Aorta (tissue), 5 donors: ENCODE data around the gene VSX1. TPM values are rescaled to one million over a fixed set of nuclear protein-coding genes. Genes with fewer than 3 reads are reported as not detected.

Experiments used
- ATAC-seq: fragments of 200-7000 bp; cut with Tn5 transposase; one replicate; pipeline ENCODE4 v1.9.1; 2022; ENCODE audit warnings: moderate library complexity; ENCODE audit not compliant: low FRiP score
- DNase-seq, 2 donors: peaks; one replicate each; pipeline ENCODE4 v3.0.0-alpha.2; 2020
- H3K27ac ChIP-seq, 2 donors: one replicate each; pipeline ENCODE4 v1.5.1; 2013; ENCODE audit warnings: low read length in 2 of 2, mild to moderate bottlenecking in 2 of 2, moderate library complexity in 2 of 2, control low read depth in 1 of 2, inconsistent platforms in 1 of 2, low read depth in 1 of 2
- H3K27me3 ChIP-seq, 2 donors: one replicate each; pipeline ENCODE4 v1.6.1; 2013; ENCODE audit warnings: control low read depth in 1 of 2, low read length in 1 of 2, mild to moderate bottlenecking in 1 of 2, moderate library complexity in 1 of 2; ENCODE audit not compliant: insufficient read depth in 2 of 2, control insufficient read depth in 1 of 2
- H3K36me3 ChIP-seq, 2 donors: one replicate each; pipeline ENCODE4 v1.6.1; 2013; ENCODE audit warnings: control low read depth in 1 of 2, low read length in 1 of 2, mild to moderate bottlenecking in 1 of 2; ENCODE audit not compliant: insufficient read depth in 2 of 2, control insufficient read depth in 1 of 2
- H3K4me1 ChIP-seq, 2 donors: one replicate each; pipeline ENCODE4 v1.6.1; 2013; ENCODE audit warnings: low read length in 2 of 2, control low read depth in 1 of 2, mild to moderate bottlenecking in 1 of 2, moderate library complexity in 1 of 2; ENCODE audit not compliant: insufficient read depth in 2 of 2, control insufficient read depth in 1 of 2
- H3K4me3 ChIP-seq, 2 donors: one replicate each; pipeline ENCODE4 v1.5.1; 2013; ENCODE audit warnings: low read length in 2 of 2, control low read depth in 1 of 2, mild to moderate bottlenecking in 1 of 2
- H3K9me3 ChIP-seq: one replicate; pipeline ENCODE4 v1.6.1; 2013; ENCODE audit warnings: mild to moderate bottlenecking, low read length; ENCODE audit not compliant: control insufficient read depth
- WGBS, 2 donors: extraction: QIAGEN DNeasy Blood & Tissue Kit; methylation state at CpG; one replicate each; pipeline ENCODE4 v1.1.7; 2013; 5-methylcytosine and 5-hydroxymethylcytosine counted together
- intact Hi-C, 2 donors: fragments of 100-400 bp; cut with DNase I; formaldehyde crosslinking; loops; one replicate each; pipeline versions ENCODE4 v1.14.2 to v1.15.0; 2022
- polyA plus RNA-seq, 2 donors: library from polyadenylated mRNA; stranded (reverse); fragments of 200-250 nt; gene quantifications; one replicate each; pipeline ENCODE4 v1.2.3, GENCODE V29; 2013
- total RNA-seq, 2 donors: library from RNA; stranded (reverse); fragmentation: NEBNext Ultra II Directional; extraction: Animal tissue kit (Norgen Biotek cat#: 25700); gene quantifications; one replicate each; pipeline ENCODE4 v1.2.1, GENCODE V29; 2021
- donor health status: healthy with polysubstance abuse.
- donor health status: Bipolar disorder and iron deficiency.
- donor health status: DM: no; HTN: no; CAD: no.
- donor health status: DM: no; HTN: no; CAD: no.
- donor health status: DM: yes; HTN: yes; CAD: no.

The VSX1 gene
- total and polyA plus RNA-seq, 4 donors, result not detected

DNA sequence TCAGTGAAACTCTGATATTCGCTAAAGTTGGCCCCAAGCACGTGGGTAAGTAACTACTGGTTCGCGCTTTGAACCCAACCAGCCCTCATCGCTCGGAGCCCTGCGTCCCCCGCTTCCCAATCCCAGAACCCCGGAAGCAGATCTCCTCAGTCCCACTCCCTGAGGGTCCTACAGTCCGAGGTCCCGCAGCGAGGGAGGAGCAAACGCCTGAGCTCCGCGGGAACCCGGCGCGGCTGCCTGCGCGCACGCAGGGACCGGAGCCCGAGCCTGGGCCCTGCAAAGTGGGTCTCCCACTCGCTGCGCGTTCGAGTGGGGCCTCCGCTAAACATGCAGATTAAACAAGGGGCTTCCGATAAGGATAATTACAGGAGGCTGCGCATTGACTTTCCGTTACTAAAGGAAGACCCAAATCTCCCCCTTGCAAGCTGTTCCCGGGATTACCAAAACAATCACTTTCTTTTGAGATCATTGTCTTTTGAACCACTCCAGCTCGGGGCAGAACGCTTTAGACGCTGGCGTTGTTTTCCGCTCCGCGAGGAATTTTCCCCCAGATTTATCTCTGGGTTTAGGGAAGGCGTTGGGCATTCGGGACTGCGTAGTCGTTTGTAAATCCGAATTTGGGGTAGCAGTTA, 1.3 kb upstream of the VSX1 start:
- no peak for ATAC-seq
- DNase-seq, result no peak
- H3K4me1 ChIP-seq, result no peaks in the 10 kb centered on the region
- no peak overlapping the region for H3K27ac ChIP-seq
- WGBS, 2 donors, result 4 to 5% methylated on average over 39 to 44 of the region's 44 CpGs
- intact Hi-C loops, result no loop called here
- peaks cover 0 to 3% of the 10 kb centered on the region in 2 donors for H3K27me3 ChIP-seq
- H3K36me3 ChIP-seq, result no peaks in the 10 kb centered on the region
- H3K9me3 ChIP-seq, result no peaks in the 10 kb centered on the region
- no peak overlapping the region for H3K4me3 ChIP-seq

GRCh38 chr20:25082498-25082873, 545 bp upstream of the VSX1 start:
- peaks cover 0 to 3% of the 10 kb centered on the region in 2 donors for H3K27me3 ChIP-seq
- ATAC-seq, result no peak
- no peak overlapping the region for H3K27ac ChIP-seq
- H3K4me3 ChIP-seq, result no peak overlapping the region
- H3K36me3 ChIP-seq, result no peaks in the 10 kb centered on the region
- intact Hi-C loops, result no loop called here
- H3K4me1 ChIP-seq, result no peaks in the 10 kb centered on the region
- no peaks in the 10 kb centered on the region for H3K9me3 ChIP-seq
- DNase-seq, result no peak
- 20 to 21% methylated on average over 9 of the region's 9 CpGs for WGBS, 2 donors

DNA sequence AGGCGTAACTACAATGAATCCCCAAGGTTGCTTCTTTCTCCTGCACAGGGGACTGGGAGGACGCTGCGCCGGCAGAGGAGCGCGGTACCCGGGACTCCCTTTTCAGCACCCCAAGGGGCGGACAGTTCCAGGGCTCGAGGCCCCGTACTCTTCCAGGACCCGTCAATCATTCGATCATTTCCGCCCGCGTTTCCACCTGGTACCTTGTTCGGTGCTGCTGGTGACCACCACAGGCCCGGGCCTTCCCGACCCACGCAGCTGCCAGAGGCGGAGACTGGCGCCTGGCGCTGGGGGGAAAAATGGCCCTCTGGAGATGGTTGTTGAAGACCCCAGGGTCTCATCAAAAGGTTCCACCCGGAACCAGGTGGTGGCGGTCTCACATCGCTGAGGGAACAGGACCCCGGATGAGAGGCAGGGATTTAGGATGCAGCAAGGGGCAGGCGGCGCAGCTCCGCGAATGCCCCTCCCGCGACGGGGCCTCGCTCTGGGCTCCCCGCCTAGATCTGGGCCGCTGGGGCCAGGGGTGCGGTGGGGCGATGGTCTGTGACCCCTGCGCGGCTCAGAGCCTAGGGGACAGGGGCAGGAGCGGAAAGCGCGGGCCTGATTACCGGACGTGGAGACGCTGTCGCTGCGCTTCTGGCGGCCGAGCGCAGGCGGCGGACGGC, 744 bp downstream of the VSX1 start:
- DNase-seq, result no peak
- no peak for ATAC-seq
- intact Hi-C loops, result no loop called here
- 3 to 4% methylated on average over 54 of the region's 54 CpGs for WGBS, 2 donors
- Histone ChIP-seq H3K4me3 (no peak overlapping the region), H3K9me3 (no peaks in the 10 kb centered on the region), H3K27ac (no peak overlapping the region), H3K27me3 (peaks cover 0 to 3% of the 10 kb centered on the region in 2 donors), H3K36me3 (no peaks in the 10 kb centered on the region), H3K4me1 (no peaks in the 10 kb centered on the region)

DNA sequence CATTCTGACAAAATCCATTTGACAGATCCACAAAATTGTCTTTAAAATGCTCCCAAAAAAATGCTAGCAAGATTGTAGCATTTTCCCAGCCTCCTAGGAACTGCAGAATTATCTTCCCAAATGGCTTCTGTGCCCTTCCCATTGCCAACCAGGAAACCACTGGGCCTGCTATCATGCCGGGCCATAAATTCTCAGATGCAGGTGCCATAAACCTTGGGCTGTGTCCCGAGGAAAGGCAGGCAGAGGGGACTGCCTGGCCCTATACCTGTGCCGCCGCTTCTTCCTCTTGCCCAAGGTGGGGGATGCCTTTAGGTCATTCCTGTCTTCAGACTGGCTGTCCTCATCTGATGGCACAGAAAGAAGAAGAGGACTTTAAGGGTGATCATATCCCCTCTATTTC, 2.8 kb downstream of the VSX1 start:
- intact Hi-C loops, result loop anchor here in 1 of 2 donors (5.0 kb wide), 1 partner anchor 38 kb away; no protein-coding TSS in a partner anchor
- 73% methylated on average over 4 of the region's 4 CpGs for WGBS, 2 donors

GRCh38 chr20:25078662-25079061, 3.3 kb downstream of the VSX1 start:
- Histone ChIP-seq H3K4me3 (no peak overlapping the region), H3K9me3 (no peaks in the 10 kb centered on the region), H3K27ac (no peak overlapping the region), H3K27me3 (peaks cover 0 to 5% of the 10 kb centered on the region in 2 donors), H3K36me3 (no peaks in the 10 kb centered on the region), H3K4me1 (no peaks in the 10 kb centered on the region)
- no peak for ATAC-seq
- no peak for DNase-seq
- WGBS, 2 donors, result 78 to 84% methylated on average over 8 of the region's 8 CpGs
- intact Hi-C loops, result loop anchor here in 1 of 2 donors (5.0 kb wide), 1 partner anchor 39 kb away; no protein-coding TSS in a partner anchor

More for the DNA sequence above, 2.8 kb downstream of the VSX1 start:
- Histone ChIP-seq H3K36me3 (no peaks in the 10 kb centered on the region), H3K27ac (no peak overlapping the region), H3K27me3 (peaks cover 0 to 3% of the 10 kb centered on the region in 2 donors), H3K9me3 (no peaks in the 10 kb centered on the region), H3K4me3 (no peak overlapping the region), H3K4me1 (no peaks in the 10 kb centered on the region)
- DNase-seq, result no peak
- ATAC-seq, result no peak

- intact Hi-C loops, result loop anchor here in 1 of 2 donors (5.0 kb wide), 1 partner anchor 40 kb away; no protein-coding TSS in a partner anchor
- peak in 1 of 2 donors; percentile 85 for DNase-seq
- peak; percentile 52 for ATAC-seq
- Histone ChIP-seq H3K27ac (no peak overlapping the region), H3K36me3 (no peaks in the 10 kb centered on the region), H3K4me3 (peak overlapping the region in 1 of 2 donors; percentile 16), H3K27me3 (peaks cover 0 to 7% of the 10 kb centered on the region in 2 donors), H3K9me3 (no peaks in the 10 kb centered on the region), H3K4me1 (no peaks in the 10 kb centered on the region)
- 2% methylated on average over 38 of the region's 38 CpGs for WGBS, 2 donors
Measured at GRCh38 chr20:25077610-25078169, 4.3 kb downstream of the VSX1 start.

- 29 to 31% methylated on average over 14 of the region's 14 CpGs for WGBS, 2 donors
- no peak for ATAC-seq
- intact Hi-C loops, result loop anchor here in 1 of 2 donors (5.0 kb wide), 1 partner anchor 40 kb away; no protein-coding TSS in a partner anchor
- no peak for DNase-seq
- Histone ChIP-seq H3K4me3 (peak overlapping the region in 1 of 2 donors; percentile 16), H3K27ac (no peak overlapping the region), H3K36me3 (no peaks in the 10 kb centered on the region), H3K9me3 (no peaks in the 10 kb centered on the region), H3K4me1 (no peaks in the 10 kb centered on the region), H3K27me3 (peaks cover 0 to 7% of the 10 kb centered on the region in 2 donors)
Measured at GRCh38 chr20:25076731-25077609, 5.0 kb downstream of the VSX1 start.

DNA sequence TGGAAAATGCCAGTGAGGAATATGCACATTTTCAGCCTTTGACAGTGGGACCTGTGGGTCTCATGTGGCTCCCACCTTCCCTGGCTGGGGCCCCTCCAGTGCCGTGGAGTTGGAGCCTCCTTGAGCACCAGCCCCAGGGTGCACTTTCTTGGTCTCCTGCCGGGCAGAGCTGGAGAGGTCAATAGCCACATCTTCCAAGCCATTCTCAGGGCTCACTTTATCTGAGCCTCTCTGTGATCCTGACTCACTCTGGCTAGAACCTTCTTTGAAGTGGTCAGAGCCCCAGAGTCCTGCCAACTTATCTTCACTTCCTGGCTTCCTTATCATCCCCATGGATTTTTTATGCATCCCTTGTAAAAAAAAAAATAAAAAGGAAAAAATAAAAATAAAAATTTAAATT, 5.7 kb downstream of the VSX1 start:
- intact Hi-C loops, result loop anchor here in 1 of 2 donors (5.0 kb wide), 1 partner anchor 41 kb away; no protein-coding TSS in a partner anchor

More for the DNA sequence above, 5.7 kb downstream of the VSX1 start:
- no peaks in the 10 kb centered on the region for H3K36me3 ChIP-seq
- H3K9me3 ChIP-seq, result no peaks in the 10 kb centered on the region
- 66 to 75% methylated on average over 2 of the region's 2 CpGs for WGBS, 2 donors
- ATAC-seq (no peak), DNase-seq (no peak)
- H3K4me1 ChIP-seq, result no peaks in the 10 kb centered on the region
- no peak overlapping the region for H3K4me3 ChIP-seq
- H3K27ac ChIP-seq, result no peak overlapping the region
- H3K27me3 ChIP-seq, result peaks cover 0 to 7% of the 10 kb centered on the region in 2 donors
